Panc1 (cell line): ENCODE data around the gene RIN1.
A peak's percentile ranks its signal among the peaks of the same experiment; 100 is the strongest.

Source experiments
- TF ChIP-seq, protein P1 (sequence below): fragments of 450-650 bp; IDR thresholded peaks from 2 replicates; pipeline ENCODE4 v1.5.1; 2017; ENCODE audit warnings: mild to moderate bottlenecking
- TF ChIP-seq, protein P2 (sequence below), 2 experiments: IDR thresholded peaks; 2 replicates each; pipeline ENCODE4 v1.6.1; 2011 to 2012; ENCODE audit warnings: low read depth in 2 of 2, control low read depth in 1 of 2, low read length in 1 of 2, mild to moderate bottlenecking in 1 of 2, moderate library complexity in 1 of 2; ENCODE audit not compliant: insufficient read depth in 1 of 2

DNA sequence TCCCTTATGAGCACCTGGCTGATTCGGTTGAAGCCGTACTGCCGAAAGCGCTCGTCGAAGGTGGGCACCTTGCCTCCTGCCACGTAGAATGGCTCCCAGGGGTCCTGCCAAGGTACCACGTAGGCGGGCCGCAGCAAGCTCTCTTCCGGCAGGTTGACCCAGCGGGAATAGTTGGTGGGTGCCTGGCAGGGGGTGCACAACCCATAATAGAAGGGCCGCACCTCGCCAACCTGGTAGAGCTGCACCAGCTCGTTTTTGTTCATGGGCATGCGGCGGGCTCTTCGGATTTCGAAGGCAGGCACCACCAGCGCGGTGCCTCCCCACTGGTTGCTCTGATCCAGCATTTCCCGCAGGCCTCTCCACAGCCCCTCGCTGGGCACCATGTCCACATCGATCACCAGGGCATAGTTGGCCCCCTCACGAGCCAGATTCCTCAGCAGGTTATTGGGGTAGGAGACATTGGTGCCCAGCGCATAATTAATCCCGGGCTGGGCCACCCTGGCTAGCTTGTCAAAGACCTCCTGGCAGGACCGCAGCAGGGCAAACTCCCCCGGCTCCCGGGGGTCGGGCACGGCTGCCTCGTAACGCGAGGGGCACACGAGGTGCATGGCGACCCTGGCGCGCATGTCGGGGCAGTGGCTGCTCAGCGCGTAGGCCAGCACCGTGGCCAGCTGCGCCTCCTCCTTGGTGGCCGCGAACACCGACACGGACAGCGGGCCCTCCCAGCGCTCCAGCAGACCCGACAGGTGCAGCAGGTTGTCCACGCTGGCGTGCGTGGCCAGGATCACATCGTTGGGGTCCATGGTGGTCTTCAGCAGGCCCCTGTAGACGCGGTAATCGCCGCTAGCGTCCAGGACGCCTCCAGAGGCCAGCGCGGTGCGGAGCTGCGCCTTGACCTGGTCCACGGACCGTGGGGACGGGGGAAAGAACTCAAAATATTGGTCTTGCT, 10.5 kb upstream of the RIN1 start:
- TF ChIP-seq, protein P1, sequence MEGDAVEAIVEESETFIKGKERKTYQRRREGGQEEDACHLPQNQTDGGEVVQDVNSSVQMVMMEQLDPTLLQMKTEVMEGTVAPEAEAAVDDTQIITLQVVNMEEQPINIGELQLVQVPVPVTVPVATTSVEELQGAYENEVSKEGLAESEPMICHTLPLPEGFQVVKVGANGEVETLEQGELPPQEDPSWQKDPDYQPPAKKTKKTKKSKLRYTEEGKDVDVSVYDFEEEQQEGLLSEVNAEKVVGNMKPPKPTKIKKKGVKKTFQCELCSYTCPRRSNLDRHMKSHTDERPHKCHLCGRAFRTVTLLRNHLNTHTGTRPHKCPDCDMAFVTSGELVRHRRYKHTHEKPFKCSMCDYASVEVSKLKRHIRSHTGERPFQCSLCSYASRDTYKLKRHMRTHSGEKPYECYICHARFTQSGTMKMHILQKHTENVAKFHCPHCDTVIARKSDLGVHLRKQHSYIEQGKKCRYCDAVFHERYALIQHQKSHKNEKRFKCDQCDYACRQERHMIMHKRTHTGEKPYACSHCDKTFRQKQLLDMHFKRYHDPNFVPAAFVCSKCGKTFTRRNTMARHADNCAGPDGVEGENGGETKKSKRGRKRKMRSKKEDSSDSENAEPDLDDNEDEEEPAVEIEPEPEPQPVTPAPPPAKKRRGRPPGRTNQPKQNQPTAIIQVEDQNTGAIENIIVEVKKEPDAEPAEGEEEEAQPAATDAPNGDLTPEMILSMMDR = no peak
- TF ChIP-seq, protein P2, sequence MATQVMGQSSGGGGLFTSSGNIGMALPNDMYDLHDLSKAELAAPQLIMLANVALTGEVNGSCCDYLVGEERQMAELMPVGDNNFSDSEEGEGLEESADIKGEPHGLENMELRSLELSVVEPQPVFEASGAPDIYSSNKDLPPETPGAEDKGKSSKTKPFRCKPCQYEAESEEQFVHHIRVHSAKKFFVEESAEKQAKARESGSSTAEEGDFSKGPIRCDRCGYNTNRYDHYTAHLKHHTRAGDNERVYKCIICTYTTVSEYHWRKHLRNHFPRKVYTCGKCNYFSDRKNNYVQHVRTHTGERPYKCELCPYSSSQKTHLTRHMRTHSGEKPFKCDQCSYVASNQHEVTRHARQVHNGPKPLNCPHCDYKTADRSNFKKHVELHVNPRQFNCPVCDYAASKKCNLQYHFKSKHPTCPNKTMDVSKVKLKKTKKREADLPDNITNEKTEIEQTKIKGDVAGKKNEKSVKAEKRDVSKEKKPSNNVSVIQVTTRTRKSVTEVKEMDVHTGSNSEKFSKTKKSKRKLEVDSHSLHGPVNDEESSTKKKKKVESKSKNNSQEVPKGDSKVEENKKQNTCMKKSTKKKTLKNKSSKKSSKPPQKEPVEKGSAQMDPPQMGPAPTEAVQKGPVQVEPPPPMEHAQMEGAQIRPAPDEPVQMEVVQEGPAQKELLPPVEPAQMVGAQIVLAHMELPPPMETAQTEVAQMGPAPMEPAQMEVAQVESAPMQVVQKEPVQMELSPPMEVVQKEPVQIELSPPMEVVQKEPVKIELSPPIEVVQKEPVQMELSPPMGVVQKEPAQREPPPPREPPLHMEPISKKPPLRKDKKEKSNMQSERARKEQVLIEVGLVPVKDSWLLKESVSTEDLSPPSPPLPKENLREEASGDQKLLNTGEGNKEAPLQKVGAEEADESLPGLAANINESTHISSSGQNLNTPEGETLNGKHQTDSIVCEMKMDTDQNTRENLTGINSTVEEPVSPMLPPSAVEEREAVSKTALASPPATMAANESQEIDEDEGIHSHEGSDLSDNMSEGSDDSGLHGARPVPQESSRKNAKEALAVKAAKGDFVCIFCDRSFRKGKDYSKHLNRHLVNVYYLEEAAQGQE (IDR thresholded peaks at IDR 0.05; ENCODE audit: insufficient read depth in 1 of 2, low read depth in 2 of 2, low read length in 1 of 2) = peak in 1 of 2 experiments; percentile 68; a peak in 1 of 4 replicates
